T-cell (primary cell): ENCODE results near the gene MTMR2. TPM values are rescaled to one million over a fixed set of nuclear protein-coding genes. Genes with fewer than 3 reads are reported as not detected.

Experiments
- ATAC-seq, 4 experiments: fragments of 200-7000 bp in 3 of 4; fragments of 150-1000 bp in 1 of 4; cut with Tn5 transposase; replicated peaks in 1 of 4; 1 replicate in 3 of 4; 2 replicates in 1 of 4; pipeline ENCODE4 v1.10.0; 2021; ENCODE audit warnings: moderate library complexity in 3 of 4, mild to moderate bottlenecking in 2 of 4, moderate number of reproducible peaks in 1 of 4
- CTCF ChIA-PET, 2 donors: fragments of 300-600 bp; sonication (Branson Sonifier 250); formaldehyde crosslinking; loops; one replicate each; lab custom pipeline; 2022; ENCODE audit warnings: antibody characterized with exemption in 2 of 2; lab: Charles Lee
- POLR2A ChIA-PET, 2 donors: fragments of 300-600 bp; sonication (Branson Sonifier 250); formaldehyde crosslinking; loops; one replicate each; lab custom pipeline; 2022; ENCODE audit warnings: antibody characterized with exemption in 2 of 2; lab: Charles Lee
- DNase-seq, 35 experiments: peaks; one replicate each; pipeline versions ENCODE4 v3.0.0 to v3.0.0-alpha.2; 2013 to 2023
- H3K27ac ChIP-seq: one replicate; pipeline ENCODE4 v1.5.1; 2013; ENCODE audit warnings: low read length
- H3K27me3 ChIP-seq, 2 experiments: replicated peaks in 1 of 2; 1 replicate in 1 of 2; 2 replicates in 1 of 2; pipeline versions ENCODE4 v1.6.1 to v1.7.0; 2013; ENCODE audit warnings: low read length in 1 of 2, mixed read lengths in 1 of 2; ENCODE audit not compliant: control insufficient read depth in 2 of 2, insufficient read depth in 2 of 2; ENCODE audit errors: extremely low read depth in 1 of 2
- H3K36me3 ChIP-seq, 2 donors: 1 replicate in 1 of 2; 2 replicates in 1 of 2; pipeline versions ENCODE4 v1.6.1 to v1.7.0; 2013; ENCODE audit warnings: low read length in 1 of 2; ENCODE audit not compliant: control insufficient read depth in 2 of 2, insufficient read depth in 1 of 2; ENCODE audit errors: extremely low read depth in 1 of 2
- H3K4me1 ChIP-seq, 2 experiments: 1 replicate in 1 of 2; 2 replicates in 1 of 2; pipeline versions ENCODE4 v1.6.1 to v1.7.0; 2013; ENCODE audit warnings: low read length in 2 of 2, mixed read lengths in 1 of 2; ENCODE audit not compliant: insufficient read depth in 2 of 2, control insufficient read depth in 1 of 2; ENCODE audit errors: extremely low read depth in 1 of 2
- H3K4me3 ChIP-seq, 2 donors: 1 replicate in 1 of 2; 2 replicates in 1 of 2; pipeline versions ENCODE4 v1.5.1 to v1.7.0; 2013; ENCODE audit warnings: mild to moderate bottlenecking in 2 of 2, low read length in 1 of 2, moderate library complexity in 1 of 2; ENCODE audit not compliant: control insufficient read depth in 1 of 2; ENCODE audit errors: extremely low read depth in 1 of 2
- H3K9me3 ChIP-seq: 2 replicates; pipeline ENCODE4 v1.7.0; 2013
- H3K27ac Mint-ChIP-seq, 2 donors: one replicate each; pipeline ENCODE4 v1.8.0; 2020 to 2021; ENCODE audit warnings: mild to moderate bottlenecking in 2 of 2, mixed read lengths in 2 of 2
- H3K27me3 Mint-ChIP-seq, 2 donors: one replicate each; pipeline ENCODE4 v1.8.0; 2021 to 2022; ENCODE audit warnings: mixed read lengths in 2 of 2
- H3K36me3 Mint-ChIP-seq: one replicate; pipeline ENCODE4 v1.8.0; 2021; ENCODE audit warnings: mixed read lengths
- H3K4me1 Mint-ChIP-seq, 3 donors: one replicate each; pipeline ENCODE4 v1.8.0; 2020 to 2022; ENCODE audit warnings: mixed read lengths in 3 of 3, mild to moderate bottlenecking in 1 of 3
- H3K4me3 Mint-ChIP-seq, 3 donors: one replicate each; pipeline ENCODE4 v1.8.0; 2020 to 2022; ENCODE audit warnings: mild to moderate bottlenecking in 3 of 3, mixed read lengths in 3 of 3, moderate library complexity in 3 of 3
- H3K9me3 Mint-ChIP-seq, 3 donors: one replicate each; pipeline ENCODE4 v1.8.0; 2020 to 2022; ENCODE audit warnings: mixed read lengths in 3 of 3
- WGBS: methylation state at CpG from one replicate; pipeline ENCODE4 v1.1.5; 2013; ENCODE audit warnings: missing lambda C conversion rate; ENCODE audit not compliant: insufficient coverage; 5-methylcytosine and 5-hydroxymethylcytosine counted together
- total RNA-seq, 35 experiments: library from RNA in 6 of 35; stranded (reverse) in 6 of 35; fragments of 120-200 nt in 1 of 35; gene quantifications; one replicate each; pipeline versions ENCODE4 v1.2.1 to v1.2.4 and lab custom pipeline; 2013 to 2026

Gene MTMR2
- total RNA-seq, 5 donors from 2014 or later (not counting 1 experiment from before 2014, with no cell fraction given), result 11.0 to 14.6 (median 11.6) TPM

- no peaks in the 10 kb centered on the region for H3K9me3 Mint-ChIP-seq
- POLR2A ChIA-PET, result no interaction called here
- Histone ChIP-seq H3K9me3 (no peaks in the 10 kb centered on the region), H3K36me3 (no peaks in the 10 kb centered on the region), H3K27ac (no peak overlapping the region), H3K27me3 (no peaks in the 10 kb centered on the region), H3K4me3 (no peak overlapping the region), H3K4me1 (peaks cover 19 to 21% of the 10 kb centered on the region in 2 experiments)
- no peaks in the 10 kb centered on the region for H3K27me3 Mint-ChIP-seq
- DNase-seq (no peak), ATAC-seq (no peak)
- H3K4me1 Mint-ChIP-seq, result peaks cover 63 to 66% (median 64%) of the 10 kb centered on the region in 3 donors
- H3K4me3 Mint-ChIP-seq, result peak overlapping the region; percentile 96 to 99 (median 99)
- peaks cover 17% of the 10 kb centered on the region for H3K36me3 Mint-ChIP-seq
- CTCF ChIA-PET, result interaction anchor here in 1 of 2 donors (1.4 to 1.9 kb wide), 2 partner anchors 43 to 551 kb away, joined by 5 read pairs; partner anchors contain the start of gene MAML2
- 100% methylated on average over 2 of the region's 8 CpGs for WGBS
- no peak overlapping the region for H3K27ac Mint-ChIP-seq
Observed at GRCh38 chr11:95792200-95792599, 131.7 kb downstream of the MTMR2 start.

DNA sequence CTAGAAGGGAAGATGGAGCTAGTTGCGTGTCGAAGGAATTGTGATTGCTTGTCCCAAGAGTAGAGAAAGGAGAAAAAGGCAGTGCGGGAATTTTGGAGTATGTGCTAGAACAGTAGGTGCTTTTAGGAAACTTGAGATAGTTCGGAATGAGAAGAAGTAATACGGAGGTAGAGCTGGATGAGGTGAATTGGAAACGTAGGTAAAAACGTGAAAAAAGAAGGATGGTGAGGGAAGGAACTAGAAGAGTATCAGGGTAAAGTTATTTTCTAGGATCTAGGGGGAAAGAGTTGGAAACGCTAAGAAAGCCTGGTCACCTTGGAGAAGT, 132.2 kb downstream of the MTMR2 start:
- Histone ChIP-seq H3K27me3 (no peaks in the 10 kb centered on the region), H3K4me1 (peaks cover 19 to 21% of the 10 kb centered on the region in 2 experiments), H3K27ac (no peak overlapping the region), H3K36me3 (peaks cover 0 to 4% of the 10 kb centered on the region in 2 donors), H3K9me3 (no peaks in the 10 kb centered on the region), H3K4me3 (peak overlapping the region in 1 of 2 donors; percentile 95)
- peaks cover 64 to 69% (median 67%) of the 10 kb centered on the region in 3 donors for H3K4me1 Mint-ChIP-seq
- H3K36me3 Mint-ChIP-seq, result peaks cover 17% of the 10 kb centered on the region
- peak overlapping the region; percentile 100 for H3K27ac Mint-ChIP-seq
- ChIA-PET CTCF (interaction anchor here in 1 of 2 donors (1.9 to 3.5 kb wide), 2 partner anchors 552 to 602 kb away, joined by 5 to 12 read pairs; partner anchors contain the start of gene MAML2), POLR2A (interaction anchor here in 1 of 2 donors (0.7 kb wide), 1 partner anchor 13 kb away, joined by 3 read pairs; no protein-coding TSS in a partner anchor)
- no peak for ATAC-seq
- peak overlapping the region; percentile 96 to 99 (median 99) for H3K4me3 Mint-ChIP-seq
- no peak for DNase-seq
- WGBS, result 79% methylated on average over 8 of the region's 8 CpGs
- H3K27me3 Mint-ChIP-seq, result no peaks in the 10 kb centered on the region
- H3K9me3 Mint-ChIP-seq, result no peaks in the 10 kb centered on the region

GRCh38 chr11:95790933-95791708, 132.8 kb downstream of the MTMR2 start:
- 5% methylated on average over 12 of the region's 29 CpGs for WGBS
- DNase-seq (peak in 32 of 35 experiments; percentile 9 to 61 (median 37)), ATAC-seq (no peak)
- H3K4me3 ChIP-seq, result peak overlapping the region; percentile 91 to 95
- peaks cover 0 to 7% of the 10 kb centered on the region in 2 donors for H3K36me3 ChIP-seq
- peaks cover 19 to 21% of the 10 kb centered on the region in 2 experiments for H3K4me1 ChIP-seq
- POLR2A ChIA-PET, result interaction anchor here in 1 of 2 donors (0.5 to 3.1 kb wide), 7 partner anchors 14 to 825 kb away, joined by 3 to 21 read pairs (median 5); partner anchors contain the start of genes CCDC82, JRKL and MAML2
- Mint-ChIP-seq H3K27ac (peak overlapping the region; percentile 100), H3K36me3 (peaks cover 22% of the 10 kb centered on the region), H3K4me3 (peak overlapping the region; percentile 96 to 99 (median 99)), H3K4me1 (peaks cover 64 to 68% (median 68%) of the 10 kb centered on the region in 3 donors), H3K9me3 (no peaks in the 10 kb centered on the region), H3K27me3 (no peaks in the 10 kb centered on the region)
- H3K9me3 ChIP-seq, result no peaks in the 10 kb centered on the region
- CTCF ChIA-PET, result interaction anchor here (0.7 to 3.5 kb wide), 8 partner anchors 45 to 724 kb away, joined by 3 to 16 read pairs (median 4); partner anchors contain the start of genes CCDC82 (in 1 of the 2), JRKL (in 1 of the 2), MAML2 (in 1 of the 2) and SRSF8 (in 1 of the 2)
- peak overlapping the region; percentile 99 for H3K27ac ChIP-seq
- H3K27me3 ChIP-seq, result no peaks in the 10 kb centered on the region

- Mint-ChIP-seq H3K9me3 (no peaks in the 10 kb centered on the region), H3K27me3 (no peaks in the 10 kb centered on the region), H3K4me3 (peak within 1 kb of the TSS; percentile 96 to 99 (median 99)), H3K4me1 (peaks cover 56 to 69% (median 68%) of the 10 kb centered on the region in 3 donors), H3K36me3 (peaks cover 26% of the 10 kb centered on the region), H3K27ac (peak within 1 kb of the TSS; percentile 100)
- CTCF ChIA-PET, result interaction anchor here (0.7 to 3.5 kb wide), 17 partner anchors 10 to 723 kb away, joined by 3 to 16 read pairs (median 5); partner anchors contain the start of genes CCDC82 (in 1 of the 2), ENDOD1 (in 1 of the 2), JRKL (in 1 of the 2) and MAML2 (in 1 of the 2)
- DNase-seq, result peak; percentile 86 to 98 (median 93)
- WGBS, result 0% methylated on average over 42 of the region's 55 CpGs
- Histone ChIP-seq H3K9me3 (no peaks in the 10 kb centered on the region), H3K27me3 (no peaks in the 10 kb centered on the region), H3K4me1 (peaks cover 19 to 23% of the 10 kb centered on the region in 2 experiments), H3K36me3 (peaks cover 0 to 15% of the 10 kb centered on the region in 2 donors), H3K27ac (peak within 1 kb of the TSS; percentile 99), H3K4me3 (peak within 1 kb of the TSS; percentile 92 to 95)
- POLR2A ChIA-PET, result interaction anchor here (0.5 to 3.1 kb wide), 17 partner anchors 33 to 824 kb away, joined by 3 to 21 read pairs (median 3); partner anchors contain the start of genes SRSF8 (in 2 of the 2), CCDC82 (in 1 of the 2), JRKL (in 1 of the 2) and MAML2 (in 1 of the 2)
- ATAC-seq, result peak; percentile 67 to 70 (median 69)
Observed at GRCh38 chr11:95790123-95790932, 133.6 kb downstream of the MTMR2 start, which contains the start of gene CEP57. TSS of gene CEP57 (plus strand) at chr11:95790498. CDS start at chr11:95790699, 201 bp downstream.

GRCh38 chr11:95789506-95790122, 134.3 kb downstream of the MTMR2 start, which contains the start of gene FAM76B:
TSS of gene FAM76B (minus strand) at chr11:95789782. CDS start at chr11:95789478, 304 bp downstream.
- CTCF ChIA-PET, result interaction anchor here (0.8 to 3.5 kb wide), 13 partner anchors 10 to 722 kb away, joined by 3 to 16 read pairs (median 7); partner anchors contain the start of genes CCDC82 (in 1 of the 2), ENDOD1 (in 1 of the 2), JRKL (in 1 of the 2) and SESN3 (in 1 of the 2)
- Histone ChIP-seq H3K36me3 (peaks cover 0 to 21% of the 10 kb centered on the region in 2 donors), H3K27ac (peak within 1 kb of the TSS; percentile 99), H3K4me1 (peaks cover 19 to 23% of the 10 kb centered on the region in 2 experiments), H3K27me3 (no peaks in the 10 kb centered on the region), H3K9me3 (no peaks in the 10 kb centered on the region), H3K4me3 (peak within 1 kb of the TSS; percentile 92 to 95)
- DNase-seq (peak; percentile 91 to 100 (median 99)), ATAC-seq (peak; percentile 76 to 80 (median 79))
- H3K4me1 Mint-ChIP-seq, result peaks cover 49 to 68% (median 67%) of the 10 kb centered on the region in 3 donors
- POLR2A ChIA-PET, result interaction anchor here (0.6 to 3.1 kb wide), 17 partner anchors 11 to 814 kb away, joined by 3 to 21 read pairs (median 3); partner anchors contain the start of genes SRSF8 (in 2 of the 2), CCDC82 (in 1 of the 2), ENDOD1 (in 1 of the 2) and JRKL (in 1 of the 2)
- 0% methylated on average over 34 of the region's 62 CpGs for whole genome bisulfite sequencing
- peak within 1 kb of the TSS; percentile 96 to 99 (median 99) for H3K4me3 Mint-ChIP-seq
- H3K27ac Mint-ChIP-seq, result peak within 1 kb of the TSS; percentile 100
- H3K36me3 Mint-ChIP-seq, result peaks cover 29% of the 10 kb centered on the region
- no peaks in the 10 kb centered on the region for H3K27me3 Mint-ChIP-seq
- H3K9me3 Mint-ChIP-seq, result no peaks in the 10 kb centered on the region
